NCI-H1930 (cell line): ENCODE measurements around the gene IPMK.
"Not testable (repeated sequence)": the region's sequence is repeated elsewhere in the genome, so short reads cannot be mapped to it uniquely, and the experiment has no call there.

ENCODE experiments used
- DNase-seq, 2 experiments: peaks; one replicate each; lab custom pipeline; 2025; lab: John Stamatoyannopoulos, UW

IPMK gene

GRCh38 chr10:58266826-58267712 lies 625 bp downstream of the IPMK start:
- no peak for DNase-seq

GRCh38 chr10:58266003-58266825 lies 1.5 kb downstream of the IPMK start:
- DNase-seq: no peak

- DNase-seq: no peak
These were observed 2.4 kb downstream of the IPMK start for GRCh38 chr10:58265249-58265648.

- no peak for DNase-seq
These were observed 2.9 kb downstream of the IPMK start for GRCh38 chr10:58264780-58265179.

DNA sequence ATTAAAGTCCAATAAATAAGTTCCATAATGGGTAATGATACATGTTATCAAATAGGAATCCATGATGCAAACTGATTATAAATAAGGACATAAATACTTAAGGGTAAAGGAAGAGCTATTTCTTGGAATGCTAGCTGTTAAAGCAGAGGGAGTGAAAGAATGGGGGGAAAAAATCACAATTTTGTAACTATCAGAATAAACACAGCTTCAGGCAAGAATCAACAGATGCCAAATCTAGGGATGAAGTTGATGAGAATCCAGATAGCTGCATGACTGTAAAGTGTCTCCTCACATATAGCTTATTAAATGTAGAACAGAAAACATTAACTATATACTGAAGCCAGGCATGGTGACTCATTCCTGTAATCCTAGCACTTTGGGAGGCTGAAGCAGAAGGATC lies 4.9 kb downstream of the IPMK start:
- DNase-seq: no peak

DNA sequence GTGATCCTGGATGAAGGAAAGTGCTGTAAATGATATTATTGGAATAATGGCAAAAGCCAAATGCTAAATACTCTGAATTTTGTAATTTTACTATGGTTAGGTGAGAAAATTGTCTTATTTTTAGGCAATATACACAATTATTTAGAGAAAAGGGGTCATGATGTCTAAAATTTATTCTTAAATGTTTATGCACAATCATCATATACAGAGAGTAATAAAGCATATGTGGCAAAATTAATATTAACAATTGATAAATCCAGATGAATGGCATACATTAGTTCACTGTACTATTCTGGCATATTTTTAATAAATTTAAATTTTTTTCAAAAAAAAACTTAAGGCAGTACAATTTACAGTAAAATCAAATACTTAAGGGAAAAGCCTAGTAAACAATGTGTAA lies 7.4 kb downstream of the IPMK start:
- no peak for DNase-seq

DNA sequence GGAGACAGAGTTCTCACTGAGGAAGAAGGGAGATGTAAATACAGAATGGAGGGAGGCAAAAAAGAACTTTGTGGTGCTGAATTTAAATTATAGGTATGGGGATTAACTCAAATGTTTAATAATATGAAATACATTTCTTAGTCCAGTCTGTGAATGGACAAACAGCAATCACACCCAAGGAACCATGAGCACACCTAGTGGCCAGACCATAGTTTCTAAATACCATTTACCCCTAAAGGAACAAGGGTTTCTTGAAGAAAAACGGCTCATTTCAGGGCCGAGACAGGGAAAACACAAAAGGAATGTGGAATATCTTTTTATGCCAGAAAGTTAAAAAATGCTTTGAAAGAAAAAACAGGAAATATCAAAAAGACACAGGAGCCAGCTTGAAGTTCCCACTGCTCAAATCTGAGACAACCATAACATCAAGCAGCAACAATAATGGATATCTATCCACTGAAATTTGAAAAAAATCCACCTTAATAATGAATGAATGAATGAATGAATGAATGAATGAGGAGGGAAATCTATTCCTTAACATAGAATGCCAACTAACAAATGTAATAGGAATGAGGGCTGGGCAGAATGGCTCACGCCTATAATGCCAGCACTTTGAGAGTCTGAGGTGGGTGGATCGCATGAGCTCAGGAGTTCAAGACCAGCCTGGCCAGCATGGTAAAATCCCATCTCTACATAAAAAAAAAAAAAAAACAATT lies 8.6 kb downstream of the IPMK start:
- no peak for DNase-seq

- not testable (repeated sequence) for DNase-seq
These were observed 11.5 kb downstream of the IPMK start for GRCh38 chr10:58256013-58256780.

DNA sequence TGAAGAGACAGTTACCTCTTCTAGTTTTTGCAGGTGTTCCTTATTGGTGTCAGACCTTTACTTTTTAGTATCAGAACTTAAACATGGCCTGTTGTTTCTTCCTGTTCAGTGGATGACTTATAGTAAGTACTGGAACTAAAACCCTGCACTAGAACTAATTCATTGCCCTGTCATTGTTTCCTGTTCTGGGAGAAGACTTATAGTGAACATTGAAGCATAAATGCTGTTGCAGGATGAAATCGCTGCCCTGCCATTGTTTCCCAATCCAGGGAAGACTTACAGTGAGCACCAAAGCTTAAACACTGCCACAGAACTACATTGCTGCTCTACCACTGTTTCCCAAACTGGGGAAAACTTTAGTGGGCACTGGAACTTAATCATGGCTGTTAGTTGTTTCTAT lies 13.1 kb downstream of the IPMK start:
- no peak for DNase-seq

DNA sequence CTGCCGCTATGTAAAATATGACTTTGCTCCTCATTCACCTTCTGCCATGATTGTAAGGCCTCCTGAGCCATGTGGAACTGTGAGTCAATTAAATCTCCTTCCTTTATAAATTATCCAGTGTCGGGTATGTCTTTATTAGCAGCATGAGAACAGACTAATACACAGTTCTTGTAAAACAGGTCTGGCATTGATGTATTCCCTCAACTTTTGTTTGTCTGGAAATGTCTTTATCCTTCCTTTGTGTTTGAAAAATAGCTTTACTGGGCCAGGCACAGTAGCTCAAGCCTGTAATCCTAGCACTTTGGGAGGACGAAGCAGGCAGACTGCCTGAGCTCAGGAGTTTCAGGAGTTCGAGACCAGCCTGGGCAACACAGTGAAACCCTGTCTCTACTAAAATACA lies 14.5 kb downstream of the IPMK start:
- no peak for DNase-seq

GRCh38 chr10:58244666-58245065 lies 23.0 kb downstream of the IPMK start:
- DNase-seq: not testable (repeated sequence)

DNA sequence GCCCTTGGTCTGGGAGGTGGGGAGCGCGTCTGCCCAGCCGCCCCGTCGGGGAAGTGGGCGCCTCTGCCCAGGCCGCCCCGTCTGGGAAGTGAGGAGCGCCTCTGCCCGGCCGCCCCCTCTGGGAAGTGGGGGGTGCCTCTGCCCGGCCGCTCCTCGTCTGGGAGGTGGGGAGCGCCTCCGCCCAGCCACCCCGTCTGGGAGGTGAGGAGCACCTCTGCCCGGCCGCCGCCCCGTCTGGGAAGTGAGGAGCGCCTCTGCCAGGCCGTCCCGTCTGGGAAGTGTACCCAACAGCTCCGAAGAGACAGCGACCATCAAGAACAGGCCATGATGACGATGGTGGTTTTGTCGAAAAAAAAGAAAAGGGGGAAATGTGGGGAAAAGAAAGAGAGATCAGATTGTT lies 23.5 kb downstream of the IPMK start:
- not testable (repeated sequence) for DNase-seq

GRCh38 chr10:58243801-58244200 lies 23.9 kb downstream of the IPMK start:
- not testable (repeated sequence) for DNase-seq

DNA sequence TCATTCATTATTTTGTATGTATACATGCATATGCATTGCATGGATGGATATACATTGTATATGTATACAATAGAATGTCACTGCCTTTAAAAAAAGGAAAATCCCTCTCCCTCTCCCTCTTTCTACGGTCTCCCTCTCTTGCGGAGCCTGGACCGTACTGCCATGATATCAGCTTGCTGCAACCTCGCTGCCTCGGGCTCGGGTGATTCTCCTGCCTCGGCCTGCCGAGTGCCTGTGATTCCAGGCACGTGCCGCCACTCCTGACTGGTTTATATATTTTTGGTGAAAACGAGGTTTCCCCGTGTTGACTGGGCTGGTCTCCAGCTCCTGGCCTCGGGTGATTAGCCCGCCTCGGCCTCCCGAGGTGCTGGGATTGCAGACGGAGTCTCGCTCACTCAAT lies 24.4 kb downstream of the IPMK start:
- no peak for DNase-seq

DNA sequence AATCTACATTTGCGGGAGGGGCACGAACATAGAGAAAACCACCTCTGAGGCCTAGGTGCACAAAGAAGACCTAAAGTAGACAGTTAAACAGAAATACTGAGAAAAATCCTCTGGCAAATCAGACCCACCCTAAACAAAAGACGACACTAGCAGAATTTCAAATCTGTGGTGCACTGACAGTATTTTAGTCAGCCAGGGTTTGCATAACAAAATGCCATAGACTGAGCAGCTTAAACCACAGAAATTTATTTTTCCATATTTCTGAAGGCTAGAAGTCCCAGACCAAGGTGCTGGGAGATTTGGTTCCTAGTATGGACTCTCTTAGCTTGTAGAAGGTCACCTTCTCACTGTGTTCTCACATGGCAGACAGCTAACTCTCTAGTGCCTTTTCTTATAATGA lies 26.3 kb downstream of the IPMK start:
- DNase-seq: no peak

- no peak for DNase-seq
These were observed 27.2 kb downstream of the IPMK start for GRCh38 chr10:58240531-58240930.

DNA sequence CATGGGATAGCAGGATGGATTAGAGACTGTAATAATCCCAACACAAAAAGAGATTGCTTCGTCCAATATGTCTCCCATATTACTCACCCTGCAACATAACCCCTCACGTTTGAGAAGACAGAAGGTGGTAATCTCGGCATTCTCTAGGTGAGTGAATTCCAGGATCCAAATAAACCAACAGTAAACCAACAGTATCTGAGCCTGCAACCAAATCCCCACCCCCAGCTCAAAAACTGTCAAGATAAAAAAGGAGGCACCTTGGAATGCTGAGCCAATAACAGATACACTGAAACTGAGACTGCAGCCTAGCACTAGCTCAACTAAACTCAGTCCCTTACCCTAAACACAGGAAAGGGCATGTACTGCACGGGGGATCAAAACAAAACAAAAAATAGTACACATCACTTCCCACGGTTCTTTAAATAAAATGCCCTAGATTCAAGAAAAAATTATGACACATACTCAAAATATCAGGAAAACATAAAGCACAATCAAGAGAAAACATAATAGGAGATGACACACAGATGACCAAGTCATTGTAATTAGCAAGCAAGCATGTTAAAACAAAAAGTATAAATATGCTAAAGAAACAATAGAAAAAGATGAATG lies 28.0 kb downstream of the IPMK start:
- DNase-seq: no peak

DNA sequence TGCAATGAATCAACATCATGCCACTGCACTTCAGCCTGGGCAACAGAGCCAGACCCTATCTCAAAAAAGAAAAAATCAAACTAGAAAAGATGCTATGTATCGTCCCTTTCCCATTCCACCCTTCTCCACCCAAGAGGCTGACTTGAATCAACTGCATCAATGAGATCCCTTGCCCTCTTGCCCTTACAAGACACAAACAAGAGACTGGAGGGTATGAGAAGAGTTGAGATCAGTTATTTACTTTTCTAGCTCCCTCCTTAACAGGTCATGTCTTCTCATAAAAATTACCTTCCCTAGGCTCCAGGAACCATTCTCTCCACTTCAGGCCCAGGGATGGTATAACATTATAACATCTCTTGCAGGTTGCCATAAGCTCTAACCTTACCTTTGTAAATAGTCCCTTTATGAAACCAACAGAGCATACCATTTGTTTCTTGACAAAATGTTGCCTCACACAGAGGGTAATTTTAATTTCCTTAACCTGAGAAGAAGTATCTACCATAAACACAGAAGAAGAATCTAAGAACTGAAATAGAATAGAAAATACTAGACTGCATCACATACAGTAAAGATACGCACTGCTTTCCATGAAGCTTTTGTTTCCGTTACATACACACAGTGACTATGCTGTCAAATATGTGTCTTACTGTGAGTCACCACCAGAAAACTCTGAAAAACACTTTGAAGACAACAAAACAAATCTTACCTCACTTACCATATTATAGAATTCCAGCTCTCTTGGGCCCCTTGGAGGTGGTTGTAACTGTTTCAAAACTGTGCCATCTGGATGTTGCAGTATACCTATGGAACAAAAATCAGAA lies 30.5 kb downstream of the IPMK start:
- no peak for DNase-seq

GRCh38 chr10:58229856-58230255 lies 37.8 kb downstream of the IPMK start:
- not testable (repeated sequence) for DNase-seq

DNA sequence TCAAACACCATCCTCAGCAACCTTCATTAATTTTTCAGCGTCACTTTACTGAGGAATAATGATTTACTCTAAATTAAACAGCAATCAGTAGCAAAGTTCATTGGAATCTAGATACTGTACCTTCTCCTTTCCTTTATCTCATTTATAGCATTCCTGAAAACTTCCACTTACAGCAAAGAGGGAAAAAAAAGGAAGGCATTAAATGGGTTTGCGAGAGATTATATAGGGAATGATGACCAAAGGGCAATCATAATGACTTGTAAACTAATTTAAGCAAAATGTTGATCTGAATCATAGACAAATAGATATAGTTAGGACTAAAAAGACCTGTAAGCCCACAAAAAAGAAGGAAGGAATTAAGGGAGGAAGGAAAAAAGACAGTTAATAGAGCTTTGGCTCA lies 42.0 kb downstream of the IPMK start:
- DNase-seq: no peak
